Measurements from ENCODE around the gene IGF1R. TPM values are rescaled to one million over a fixed set of nuclear protein-coding genes. Genes with fewer than 3 reads are reported as not detected.

Gene IGF1R
- total RNA-seq, 2 experiments from 2014 or later = 26.3 to 43.7 TPM

DNA sequence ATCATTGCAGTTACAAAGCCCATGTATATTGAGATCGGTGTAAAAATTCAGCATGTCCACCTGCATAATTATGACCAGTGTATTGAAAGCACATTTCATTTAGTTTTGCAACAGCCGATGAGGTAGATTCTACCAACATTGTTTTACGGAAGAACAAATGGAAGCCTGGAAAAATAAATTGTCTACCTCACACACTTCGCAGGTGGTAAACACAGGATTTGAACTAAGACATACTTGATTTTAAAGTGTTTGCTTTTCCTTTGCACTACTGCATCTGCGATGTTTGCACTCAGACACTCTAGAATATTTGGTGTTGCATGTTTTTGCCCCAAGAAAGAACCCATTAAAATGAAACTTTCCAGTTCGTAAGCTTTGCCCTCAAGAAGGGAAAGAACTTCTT, 210.8 kb downstream of the IGF1R start:
- Mint-ChIP-seq H3K9me3 (ENCODE audit: low read depth) (no peaks in the 10 kb centered on the region), H3K27ac (peak overlapping the region; percentile 66), H3K4me3 (peak overlapping the region; percentile 39), H3K27me3 (no peaks in the 10 kb centered on the region), H3K36me3 (ENCODE audit: low read depth) (no peaks in the 10 kb centered on the region), H3K4me1 (peaks cover 59% of the 10 kb centered on the region)
- ChIA-PET CTCF (interaction anchor here (1.0 kb wide), 1 partner anchor 340 kb away, joined by 3 read pairs; no protein-coding TSS in a partner anchor), POLR2A (interaction anchor here (0.6 to 1.2 kb wide), 2 partner anchors 23 to 122 kb away, joined by 3 read pairs; no protein-coding TSS in a partner anchor)
- ATAC-seq (no peak), DNase-seq (no peak)
- intact Hi-C loops (cut with DNase I, micrococcal nuclease) = no loop called here

DNA sequence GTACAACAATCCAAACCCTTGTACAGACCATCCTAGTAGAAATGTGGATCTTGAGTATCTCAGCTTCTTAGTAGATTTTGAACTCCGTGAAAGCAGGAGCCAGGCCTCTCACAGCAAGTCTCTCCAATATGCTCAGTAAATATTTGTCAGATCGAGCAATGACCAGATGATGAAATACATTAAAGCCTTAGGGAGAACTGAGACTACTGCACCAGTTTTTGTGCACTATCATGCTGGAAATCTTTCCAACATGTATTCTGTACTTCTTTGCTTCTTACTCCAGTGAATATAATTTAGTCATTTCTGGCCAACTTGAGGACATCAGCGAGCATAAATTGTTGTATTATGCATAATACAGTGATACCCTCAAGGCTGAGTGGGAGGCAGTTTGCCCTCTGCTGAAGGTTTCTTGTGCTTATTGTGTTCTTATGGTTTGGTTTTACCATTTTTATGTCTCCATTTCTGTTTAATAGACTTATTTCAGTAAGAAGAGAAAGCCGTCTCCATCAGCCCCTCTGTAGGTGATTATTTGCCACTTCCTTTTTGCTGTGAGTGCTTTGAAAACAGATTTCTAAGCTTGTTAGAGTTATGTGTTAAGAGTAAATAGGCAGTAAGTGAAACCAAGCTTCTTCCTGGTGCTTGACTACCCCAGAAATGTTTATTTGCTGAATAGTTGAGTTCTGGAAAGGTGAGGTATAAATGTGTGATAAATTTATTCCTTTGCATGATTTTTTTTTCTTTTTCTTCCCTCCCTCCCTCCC, 212.1 kb downstream of the IGF1R start:
- CTCF ChIA-PET = interaction anchor here (1.5 to 4.6 kb wide), 2 partner anchors 21 to 214 kb away, joined by 3 to 25 read pairs; no protein-coding TSS in a partner anchor
- Mint-ChIP-seq H3K4me1 (peaks cover 54% of the 10 kb centered on the region), H3K27ac (peak overlapping the region; percentile 51)

GRCh38 chr15:98861188-98861587, 212.8 kb downstream of the IGF1R start:
- POLR2A ChIA-PET = no interaction called here
- peaks cover 59% of the 10 kb centered on the region for H3K4me1 Mint-ChIP-seq

More for the DNA sequence above, 212.1 kb downstream of the IGF1R start:
- POLR2A ChIA-PET = no interaction called here
- DNase-seq = no peak
- Mint-ChIP-seq H3K4me3 (no peak overlapping the region), H3K9me3 (ENCODE audit: low read depth) (no peaks in the 10 kb centered on the region), H3K36me3 (ENCODE audit: low read depth) (no peaks in the 10 kb centered on the region), H3K27me3 (no peaks in the 10 kb centered on the region)
- no peak for ATAC-seq
- intact Hi-C loops (cut with DNase I, micrococcal nuclease) = no loop called here

DNA sequence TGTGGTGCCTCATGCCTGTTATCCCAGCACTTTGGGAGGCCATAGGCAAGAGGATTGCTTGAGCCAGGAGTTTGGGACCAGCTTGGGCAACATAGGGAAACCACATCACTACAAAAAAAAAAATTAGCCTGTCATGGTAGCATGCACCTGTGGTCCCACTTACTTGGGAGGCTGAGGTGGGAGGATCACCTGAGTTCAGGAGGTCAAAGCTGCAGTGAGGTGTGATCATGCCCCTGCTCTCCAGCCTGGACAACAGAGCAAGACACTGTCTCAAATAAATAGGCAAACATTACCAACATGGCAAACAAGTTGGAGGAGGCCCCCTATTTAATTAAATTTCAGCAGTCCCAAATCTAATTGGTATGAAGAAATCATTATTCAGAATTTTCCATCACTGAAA, 215.6 kb downstream of the IGF1R start:
- Mint-ChIP-seq H3K27ac (no peak overlapping the region), H3K9me3 (ENCODE audit: low read depth) (no peaks in the 10 kb centered on the region), H3K4me1 (peaks cover 57% of the 10 kb centered on the region), H3K4me3 (no peak overlapping the region), H3K36me3 (ENCODE audit: low read depth) (no peaks in the 10 kb centered on the region), H3K27me3 (no peaks in the 10 kb centered on the region)
- ATAC-seq (no peak), DNase-seq (no peak)
- intact Hi-C loops (cut with DNase I, micrococcal nuclease) = no loop called here
- ChIA-PET CTCF (interaction anchor here (0.6 to 4.6 kb wide), 5 partner anchors 8 to 362 kb away, joined by 3 to 25 read pairs (median 3); no protein-coding TSS in a partner anchor), POLR2A (no interaction called here)

More at GRCh38 chr15:98861188-98861587, 212.8 kb downstream of the IGF1R start:
- Mint-ChIP-seq H3K9me3 (ENCODE audit: low read depth) (no peaks in the 10 kb centered on the region), H3K4me3 (no peak overlapping the region), H3K27ac (peak overlapping the region; percentile 63), H3K36me3 (ENCODE audit: low read depth) (no peaks in the 10 kb centered on the region), H3K27me3 (no peaks in the 10 kb centered on the region)
- intact Hi-C loops (cut with DNase I, micrococcal nuclease) = no loop called here
- no peak for DNase-seq
- CTCF ChIA-PET = interaction anchor here (1.5 to 4.6 kb wide), 2 partner anchors 20 to 215 kb away, joined by 3 to 25 read pairs; no protein-coding TSS in a partner anchor
- no peak for ATAC-seq

DNA sequence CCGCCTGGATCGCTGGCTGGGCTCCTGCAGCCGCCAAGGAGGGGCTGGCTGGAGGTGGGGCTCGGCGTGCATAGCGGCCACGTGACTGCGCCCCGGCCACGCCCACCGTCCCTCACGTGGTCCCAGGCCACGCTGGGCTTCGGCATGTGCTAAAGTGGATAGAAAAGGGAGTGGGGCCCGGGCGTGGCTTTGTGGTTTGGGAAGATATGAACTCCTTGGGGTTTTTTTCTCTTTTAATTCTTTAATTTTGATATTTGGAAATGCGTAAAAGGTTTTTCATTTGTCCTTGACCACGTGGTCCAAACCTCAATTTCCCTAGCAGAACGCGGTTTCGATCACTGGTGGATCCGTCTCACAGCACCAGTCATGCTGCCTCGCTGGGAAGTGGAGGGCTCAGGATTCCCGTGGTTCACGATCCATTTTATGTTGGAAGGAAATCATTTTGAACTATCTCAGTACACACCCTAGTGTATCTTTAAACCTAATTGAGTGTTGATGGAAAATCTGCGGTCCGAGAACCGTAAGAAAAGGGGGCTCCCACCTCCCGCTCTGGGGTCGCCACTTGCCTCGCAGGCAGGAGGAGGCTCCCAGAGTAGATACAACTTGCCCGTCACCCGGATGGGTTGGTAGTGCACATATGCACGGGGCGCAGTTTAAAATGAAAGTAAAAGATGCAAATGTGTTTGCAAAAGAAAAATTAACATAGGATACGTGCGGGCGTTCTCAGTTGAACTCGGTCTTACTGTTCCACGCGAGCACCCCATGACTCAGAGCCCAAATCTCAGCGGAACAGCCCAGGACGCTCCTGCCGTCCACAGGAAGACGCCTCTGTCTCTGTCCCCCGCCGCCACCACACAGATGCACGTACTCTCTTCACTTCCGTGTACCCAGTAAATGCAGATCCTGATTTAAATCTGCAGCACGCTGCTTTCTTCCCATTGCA, 217.3 kb downstream of the IGF1R start:
- peak overlapping the region; percentile 82 for H3K4me3 Mint-ChIP-seq
- ChIA-PET CTCF (interaction anchor here (0.7 to 1.7 kb wide), 8 partner anchors 10 to 235 kb away, joined by 3 to 6 read pairs (median 3); no protein-coding TSS in a partner anchor), POLR2A (no interaction called here)
- intact Hi-C loops (cut with DNase I, micrococcal nuclease) = loop anchor here (1.0 to 5.0 kb wide), 3 partner anchors 217 to 702 kb away; partner anchors contain the start of genes IGF1R (in 2 of the 2) and MEF2A (in 1 of the 2)
- H3K9me3 Mint-ChIP-seq (ENCODE audit: low read depth) = no peaks in the 10 kb centered on the region
- peak overlapping the region; percentile 92 for H3K27ac Mint-ChIP-seq
- DNase-seq (peak; percentile 87), ATAC-seq (peak; percentile 95)
- no peaks in the 10 kb centered on the region for H3K27me3 Mint-ChIP-seq
- H3K4me1 Mint-ChIP-seq = peaks cover 42% of the 10 kb centered on the region
- peaks cover 4% of the 10 kb centered on the region for H3K36me3 Mint-ChIP-seq (ENCODE audit: low read depth)

GRCh38 chr15:98866511-98866910, 218.2 kb downstream of the IGF1R start:
- CTCF ChIA-PET = interaction anchor here (0.7 to 1.7 kb wide), 7 partner anchors 12 to 234 kb away, joined by 3 to 6 read pairs (median 3); no protein-coding TSS in a partner anchor
- Mint-ChIP-seq H3K4me3 (peak overlapping the region; percentile 82), H3K9me3 (ENCODE audit: low read depth) (no peaks in the 10 kb centered on the region), H3K27me3 (no peaks in the 10 kb centered on the region), H3K4me1 (peaks cover 35% of the 10 kb centered on the region), H3K36me3 (ENCODE audit: low read depth) (peaks cover 9% of the 10 kb centered on the region), H3K27ac (peak overlapping the region; percentile 92)
- no peak for ATAC-seq
- POLR2A ChIA-PET = no interaction called here
- DNase-seq = peak; percentile 8
- intact Hi-C loops (cut with DNase I, micrococcal nuclease) = loop anchor here (1.0 to 5.0 kb wide), 3 partner anchors 218 to 701 kb away; partner anchors contain the start of genes IGF1R (in 2 of the 2) and MEF2A (in 1 of the 2)

DNA sequence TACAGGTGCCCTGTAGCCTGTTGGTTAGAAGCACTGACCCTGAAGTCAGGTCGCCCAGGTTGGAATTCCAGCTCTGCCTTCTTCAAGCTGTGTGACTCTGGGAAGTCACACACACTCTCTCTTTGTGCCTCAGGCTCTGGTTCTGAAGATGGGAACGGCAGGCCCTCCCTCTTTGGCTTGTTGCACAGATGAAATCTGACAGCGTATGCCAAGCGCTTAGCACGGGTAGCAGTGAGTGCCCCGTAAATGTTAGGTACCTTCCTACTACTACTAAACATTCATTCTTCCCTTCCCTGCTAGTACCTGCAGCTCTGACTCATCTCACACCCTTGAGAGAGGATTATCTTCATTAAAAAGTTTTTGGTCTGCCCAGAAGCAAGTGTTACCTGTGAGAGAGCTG, 220.2 kb downstream of the IGF1R start:
- ChIA-PET POLR2A (no interaction called here), CTCF (interaction anchor here (0.6 to 1.1 kb wide), 2 partner anchors 12 to 165 kb away, joined by 3 read pairs; no protein-coding TSS in a partner anchor)
- peaks cover 40% of the 10 kb centered on the region for H3K4me1 Mint-ChIP-seq
- H3K4me3 Mint-ChIP-seq = no peak overlapping the region
- H3K27me3 Mint-ChIP-seq = no peaks in the 10 kb centered on the region
- H3K9me3 Mint-ChIP-seq (ENCODE audit: low read depth) = no peaks in the 10 kb centered on the region
- H3K27ac Mint-ChIP-seq = no peak overlapping the region
- ATAC-seq (no peak), DNase-seq (no peak)
- H3K36me3 Mint-ChIP-seq (ENCODE audit: low read depth) = peaks cover 9% of the 10 kb centered on the region
- intact Hi-C loops (cut with DNase I, micrococcal nuclease) = loop anchor here in 1 of 2 experiments (5.0 kb wide), 1 partner anchor 699 kb away; the partner anchor contains the start of gene MEF2A

DNA sequence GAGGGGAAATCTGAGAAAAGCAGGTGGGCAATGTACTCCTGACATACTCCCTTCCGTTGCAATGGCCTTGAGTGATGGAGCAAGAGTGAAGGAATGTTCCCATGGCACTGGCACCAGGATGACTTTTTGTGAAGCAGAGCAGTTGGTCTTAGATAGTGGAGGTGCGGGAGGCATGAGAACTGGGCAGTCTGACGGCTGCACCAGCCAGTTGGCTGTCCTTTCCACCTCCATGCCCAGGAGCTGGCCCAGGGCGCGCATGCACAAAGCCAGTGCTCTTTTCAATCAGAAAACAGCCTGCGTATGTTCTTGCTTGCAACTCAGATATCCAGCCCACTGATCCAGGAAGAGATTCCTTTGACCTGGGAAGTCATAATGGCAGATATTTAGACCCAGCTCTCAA, 222.4 kb downstream of the IGF1R start:
- Mint-ChIP-seq H3K9me3 (ENCODE audit: low read depth) (no peaks in the 10 kb centered on the region), H3K27ac (no peak overlapping the region), H3K27me3 (no peaks in the 10 kb centered on the region), H3K36me3 (ENCODE audit: low read depth) (peaks cover 9% of the 10 kb centered on the region), H3K4me1 (peaks cover 44% of the 10 kb centered on the region), H3K4me3 (no peak overlapping the region)
- POLR2A ChIA-PET = no interaction called here
- intact Hi-C loops (cut with DNase I, micrococcal nuclease) = no loop called here
- ATAC-seq (no peak), DNase-seq (no peak)
- CTCF ChIA-PET = interaction anchor here (0.5 to 0.6 kb wide), 2 partner anchors 32 to 167 kb away, joined by 3 read pairs; no protein-coding TSS in a partner anchor

- intact Hi-C loops (cut with DNase I, micrococcal nuclease) = no loop called here
- CTCF ChIA-PET = interaction anchor here (1.3 to 1.6 kb wide), 2 partner anchors 9 to 12 kb away, joined by 3 to 4 read pairs; no protein-coding TSS in a partner anchor
- POLR2A ChIA-PET = no interaction called here
- DNase-seq = no peak
- H3K9me3 Mint-ChIP-seq (ENCODE audit: low read depth) = no peaks in the 10 kb centered on the region
- ATAC-seq = no peak
- no peak overlapping the region for H3K27ac Mint-ChIP-seq
- peaks cover 9% of the 10 kb centered on the region for H3K36me3 Mint-ChIP-seq (ENCODE audit: low read depth)
- no peaks in the 10 kb centered on the region for H3K27me3 Mint-ChIP-seq
- no peak overlapping the region for H3K4me3 Mint-ChIP-seq
- H3K4me1 Mint-ChIP-seq = peaks cover 34% of the 10 kb centered on the region
Measured at GRCh38 chr15:98872774-98873173, 224.4 kb downstream of the IGF1R start.

GRCh38 chr15:98873441-98874218, 225.3 kb downstream of the IGF1R start:
- ATAC-seq (peak; percentile 47), DNase-seq (peak; percentile 11)
- peaks cover 29% of the 10 kb centered on the region for H3K4me1 Mint-ChIP-seq
- H3K27ac Mint-ChIP-seq = peak overlapping the region; percentile 55
- intact Hi-C loops (cut with DNase I, micrococcal nuclease) = no loop called here
- H3K36me3 Mint-ChIP-seq (ENCODE audit: low read depth) = peaks cover 9% of the 10 kb centered on the region
- H3K4me3 Mint-ChIP-seq = peak overlapping the region; percentile 6
- H3K9me3 Mint-ChIP-seq (ENCODE audit: low read depth) = no peaks in the 10 kb centered on the region
- ChIA-PET CTCF (interaction anchor here (0.6 to 1.6 kb wide), 6 partner anchors 9 to 400 kb away, joined by 3 to 4 read pairs (median 3); no protein-coding TSS in a partner anchor), POLR2A (no interaction called here)
- no peaks in the 10 kb centered on the region for H3K27me3 Mint-ChIP-seq

Data from activated CD4-positive, alpha-beta T cell treated with anti-CD3 and anti-CD28 coated beads for 36 hours (primary cell).